IMR-90 (cell line): ENCODE results near the gene CCDC85B. TPM values are rescaled to one million over a fixed set of nuclear protein-coding genes. Genes with fewer than 3 reads are reported as not detected.

Experiments used
- BHLHE40 ChIP-seq: fragments of 150-350 bp; IDR thresholded peaks from 2 replicates; pipeline ENCODE4 v1.6.1; 2016; ENCODE audit warnings: mild to moderate bottlenecking, low read depth, low read length
- FOS ChIP-seq: fragments of 150-350 bp; IDR thresholded peaks from 2 replicates; pipeline ENCODE4 v1.6.1; 2016; ENCODE audit warnings: low read depth, low read length
- MAZ ChIP-seq: IDR thresholded peaks from 2 replicates; pipeline ENCODE4 v1.6.1; 2012; ENCODE audit warnings: low read depth, mild to moderate bottlenecking, low read length, improper control_type of control experiment, moderate library complexity, borderline replicate concordance
- RFX5 ChIP-seq: IDR thresholded peaks from 2 replicates; pipeline ENCODE4 v1.8.0; 2012; ENCODE audit warnings: low read depth, mild to moderate bottlenecking, low read length, moderate library complexity
- polyA plus RNA-seq, 3 experiments: library from polyadenylated mRNA; depleted of rRNA; stranded (reverse); fragments of >200 nt; gene quantifications; 2 replicates each; pipeline ENCODE4 v1.2.3, GENCODE V29; 2012; ENCODE audit warnings: low replicate concordance in 1 of 3
- total RNA-seq: library from RNA; depleted of rRNA; stranded (reverse); fragments of >200 nt; gene quantifications from 2 replicates; pipeline ENCODE4 v1.2.3, GENCODE V29; 2012

CCDC85B gene
- total and polyA plus RNA-seq, 2 of the 4 experiments (the other 2 are of a cell fraction) = 17.6 to 35.4 TPM

DNA sequence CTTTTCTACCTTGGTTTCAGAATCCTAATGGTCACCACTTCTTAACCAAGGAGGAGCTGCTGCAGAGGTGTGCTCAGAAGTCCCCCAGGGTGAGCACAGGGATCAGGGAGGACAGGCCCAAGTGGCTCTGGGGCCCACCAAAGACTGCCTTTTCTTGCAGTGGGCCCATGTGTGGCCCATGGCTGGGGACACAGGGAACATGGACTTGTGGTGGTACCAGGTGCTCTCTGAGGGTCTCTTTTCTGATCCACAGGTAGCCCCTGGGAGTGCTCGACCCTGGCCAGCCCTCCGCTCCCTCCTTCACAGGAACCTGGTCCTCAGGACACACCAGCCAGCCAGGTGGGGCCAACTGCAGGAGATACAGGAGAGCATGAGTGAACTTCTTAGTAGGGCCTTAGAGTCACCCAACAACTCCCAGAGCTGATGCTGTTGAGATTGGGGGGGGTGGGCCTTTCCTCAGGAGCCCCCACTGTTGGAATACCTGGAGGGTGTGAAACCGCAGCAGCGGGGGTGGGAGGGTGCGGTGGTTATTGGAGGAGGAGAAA lies 28.2 kb upstream of the CCDC85B start (continued):
- TF ChIP-seq MAZ = no peak
- TF ChIP-seq RFX5 = no peak
- no peak for TF ChIP-seq FOS
- no peak for TF ChIP-seq BHLHE40
